ENCODE results near the gene SLC25A6. TPM values are rescaled to one million over a fixed set of nuclear protein-coding genes. Genes with fewer than 3 reads are reported as not detected.

SLC25A6 gene
- total RNA-seq, 1 donor from 2014 or later, result 411 TPM

DNA sequence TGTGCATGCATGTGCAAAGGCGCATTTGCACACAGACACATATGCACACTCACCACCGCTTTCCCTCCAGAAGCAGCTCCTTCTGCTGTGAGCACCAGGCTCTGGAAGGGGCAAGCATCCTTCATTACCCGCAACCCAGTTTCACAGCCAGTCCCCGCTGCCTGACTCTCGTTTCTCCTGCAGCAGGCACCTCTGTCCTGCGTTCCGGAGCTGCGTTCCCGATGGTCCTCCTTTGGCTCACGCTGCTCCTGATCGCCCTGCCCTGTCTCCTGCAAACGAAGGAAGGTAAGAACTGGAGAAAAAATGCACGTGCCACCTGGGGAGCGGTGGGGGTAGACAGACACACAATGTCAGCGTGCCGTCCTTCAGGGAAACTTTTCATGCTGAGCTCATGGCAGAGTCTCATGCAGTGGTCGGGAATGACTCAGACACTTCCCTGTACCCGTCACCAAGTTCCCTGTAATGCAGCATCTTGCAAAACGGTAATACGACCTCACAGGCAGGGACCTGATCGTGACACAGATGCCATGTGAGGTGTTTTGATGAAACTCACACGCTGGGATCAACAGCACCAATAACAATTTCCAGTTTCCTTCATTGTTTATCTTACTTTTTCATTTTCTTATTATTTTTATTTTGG is 50.2 kb downstream of the SLC25A6 start:
- Mint-ChIP-seq H3K9me3 (ENCODE audit: unreplicated experiment) (peaks cover 12% of the 10 kb centered on the region), H3K27me3 (ENCODE audit: unreplicated experiment) (no peaks in the 10 kb centered on the region), H3K36me3 (ENCODE audit: unreplicated experiment) (no peaks in the 10 kb centered on the region), H3K27ac (ENCODE audit: unreplicated experiment) (no peak overlapping the region), H3K4me3 (ENCODE audit: unreplicated experiment) (no peak overlapping the region), H3K4me1 (ENCODE audit: low read depth, unreplicated experiment) (no peaks in the 10 kb centered on the region)
- no peak for DNase-seq
- TF ChIP-seq, protein P1, sequence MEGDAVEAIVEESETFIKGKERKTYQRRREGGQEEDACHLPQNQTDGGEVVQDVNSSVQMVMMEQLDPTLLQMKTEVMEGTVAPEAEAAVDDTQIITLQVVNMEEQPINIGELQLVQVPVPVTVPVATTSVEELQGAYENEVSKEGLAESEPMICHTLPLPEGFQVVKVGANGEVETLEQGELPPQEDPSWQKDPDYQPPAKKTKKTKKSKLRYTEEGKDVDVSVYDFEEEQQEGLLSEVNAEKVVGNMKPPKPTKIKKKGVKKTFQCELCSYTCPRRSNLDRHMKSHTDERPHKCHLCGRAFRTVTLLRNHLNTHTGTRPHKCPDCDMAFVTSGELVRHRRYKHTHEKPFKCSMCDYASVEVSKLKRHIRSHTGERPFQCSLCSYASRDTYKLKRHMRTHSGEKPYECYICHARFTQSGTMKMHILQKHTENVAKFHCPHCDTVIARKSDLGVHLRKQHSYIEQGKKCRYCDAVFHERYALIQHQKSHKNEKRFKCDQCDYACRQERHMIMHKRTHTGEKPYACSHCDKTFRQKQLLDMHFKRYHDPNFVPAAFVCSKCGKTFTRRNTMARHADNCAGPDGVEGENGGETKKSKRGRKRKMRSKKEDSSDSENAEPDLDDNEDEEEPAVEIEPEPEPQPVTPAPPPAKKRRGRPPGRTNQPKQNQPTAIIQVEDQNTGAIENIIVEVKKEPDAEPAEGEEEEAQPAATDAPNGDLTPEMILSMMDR (IDR thresholded peaks at IDR 0.05; ENCODE audit: partially characterized antibody, unreplicated experiment), result no peak

DNA sequence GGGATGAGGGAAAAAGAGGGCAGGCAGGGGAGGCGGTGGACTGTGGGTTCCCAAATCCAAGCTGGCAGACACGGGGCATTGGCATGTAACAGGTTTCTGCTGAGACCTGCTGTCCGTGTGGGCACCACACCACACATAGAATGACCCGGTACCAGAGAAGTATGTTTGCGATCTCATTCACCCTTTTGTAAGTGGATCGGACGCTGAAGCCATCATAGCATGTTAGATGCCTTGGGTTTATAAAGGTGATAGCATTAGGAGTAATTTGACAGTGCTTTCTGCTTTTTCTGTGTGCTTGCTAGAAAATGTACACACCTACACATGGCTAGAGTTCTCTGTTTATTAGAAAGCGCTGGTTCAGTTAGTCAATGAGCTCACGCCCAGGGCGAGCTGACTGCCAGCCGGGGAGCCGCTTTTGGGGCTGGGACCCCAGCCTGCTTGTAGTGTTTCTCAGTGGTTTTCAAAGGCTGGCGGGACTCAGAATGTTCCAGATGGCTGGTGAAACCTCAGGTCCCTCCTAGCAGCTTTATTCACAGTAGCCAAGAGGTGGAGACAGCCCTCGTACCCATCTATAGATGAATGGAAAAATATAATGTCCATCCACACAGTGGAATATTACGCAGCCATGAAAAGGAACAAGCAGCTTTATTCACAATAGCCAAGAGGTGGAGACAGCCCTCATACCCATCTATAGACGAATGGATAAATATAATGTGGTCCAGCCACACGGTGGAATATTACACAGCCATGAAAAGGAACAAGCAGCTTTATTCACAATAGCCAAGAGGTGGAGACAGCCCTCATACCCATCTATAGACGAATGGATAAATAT is 54.7 kb downstream of the SLC25A6 start:
- no peak for DNase-seq
- H3K4me1 Mint-ChIP-seq (ENCODE audit: low read depth, unreplicated experiment), result no peaks in the 10 kb centered on the region
- no peaks in the 10 kb centered on the region for H3K36me3 Mint-ChIP-seq (ENCODE audit: unreplicated experiment)
- TF ChIP-seq, protein P1 (IDR thresholded peaks at IDR 0.05; ENCODE audit: partially characterized antibody, unreplicated experiment), result no peak
- H3K27ac Mint-ChIP-seq (ENCODE audit: unreplicated experiment), result no peak overlapping the region
- no peak overlapping the region for H3K4me3 Mint-ChIP-seq (ENCODE audit: unreplicated experiment)
- H3K9me3 Mint-ChIP-seq (ENCODE audit: unreplicated experiment), result peaks cover 13% of the 10 kb centered on the region
- H3K27me3 Mint-ChIP-seq (ENCODE audit: unreplicated experiment), result peaks cover 6% of the 10 kb centered on the region

DNA sequence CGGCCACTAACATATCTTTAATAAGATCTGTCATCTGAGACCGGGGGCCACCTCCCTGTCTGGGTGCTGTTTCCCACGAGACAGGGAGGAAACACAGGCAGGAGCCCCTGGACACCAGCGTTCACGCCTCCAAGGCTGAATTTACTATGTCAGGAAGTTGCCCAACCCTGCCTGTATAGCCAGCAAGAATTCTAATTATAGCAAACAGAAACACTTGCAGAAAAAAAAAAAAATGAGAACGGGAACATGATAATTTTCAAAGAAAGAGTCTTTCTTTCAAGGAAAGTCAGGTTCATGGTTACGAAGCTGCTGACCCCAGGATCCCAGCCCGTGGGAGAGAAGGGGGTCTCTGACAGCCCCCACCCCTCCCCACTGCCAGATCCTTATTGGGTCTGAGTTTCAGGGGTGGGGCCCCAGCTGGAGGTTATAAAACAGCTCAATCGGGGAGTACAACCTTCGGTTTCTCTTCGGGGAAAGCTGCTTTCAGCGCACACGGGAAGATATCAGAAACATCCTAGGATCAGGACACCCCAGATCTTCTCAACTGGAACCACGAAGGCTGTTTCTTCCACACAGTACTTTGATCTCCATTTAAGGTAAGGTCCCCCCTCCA is 55.5 kb downstream of the SLC25A6 start, which contains the start of gene IL3RA:
Gene IL3RA, plus strand, starts transcription at position 455 of the 613 bp plus-strand sequence. CDS start 4,981 bp downstream, outside the sequence.
- TF ChIP-seq, protein P1 (IDR thresholded peaks at IDR 0.05; ENCODE audit: partially characterized antibody, unreplicated experiment), result no peak
- Mint-ChIP-seq H3K4me1 (ENCODE audit: low read depth, unreplicated experiment) (no peaks in the 10 kb centered on the region), H3K9me3 (ENCODE audit: unreplicated experiment) (peaks cover 12% of the 10 kb centered on the region), H3K36me3 (ENCODE audit: unreplicated experiment) (no peaks in the 10 kb centered on the region), H3K27ac (ENCODE audit: unreplicated experiment) (no peak within 1 kb of the TSS), H3K4me3 (ENCODE audit: unreplicated experiment) (no peak within 1 kb of the TSS), H3K27me3 (ENCODE audit: unreplicated experiment) (peaks cover 6% of the 10 kb centered on the region)
- DNase-seq, result no peak

Other genes starting within 250 kb of the SLC25A6 start
- gene CRLF2, start 179.5 kb downstream of the SLC25A6 start, total RNA-seq (ENCODE audit: unreplicated experiment), result 0.54 TPM
- gene CSF2RA, start 123.3 kb downstream of the SLC25A6 start, total RNA-seq (ENCODE audit: unreplicated experiment), result not detected
- not detected for gene IL3RA, start 55.3 kb downstream of the SLC25A6 start, total RNA-seq (ENCODE audit: unreplicated experiment)
- 45.5 TPM for gene ASMTL, start 60.8 kb upstream of the SLC25A6 start, total RNA-seq (ENCODE audit: unreplicated experiment)
- 2.3 TPM for gene P2RY8, start 145.1 kb upstream of the SLC25A6 start, total RNA-seq (ENCODE audit: unreplicated experiment)
- gene AKAP17A, start 199.5 kb upstream of the SLC25A6 start, total RNA-seq (ENCODE audit: unreplicated experiment), result 30.8 TPM
- not detected for gene ASMT, start 222.9 kb upstream of the SLC25A6 start, total RNA-seq (ENCODE audit: unreplicated experiment)

All from glutamatergic neuron (in vitro differentiated cells).